DND-41 (cell line): ENCODE data around the gene NUP210L.

ENCODE experiments used
- ATAC-seq: fragments of 200-7000 bp; cut with Tn5 transposase; 3 replicates; pipeline ENCODE4 v1.9.1; 2021; ENCODE audit warnings: low read depth; ENCODE audit not compliant: insufficient read depth
- DNase-seq: peaks from one replicate; pipeline ENCODE4 v3.0.0-alpha.2; 2020
- H2AFZ ChIP-seq: 2 replicates; pipeline ENCODE4 v1.6.0; 2012; ENCODE audit warnings: low read depth, low read length
- H3K27ac ChIP-seq: 2 replicates; pipeline ENCODE4 v1.5.1; 2012; ENCODE audit warnings: low read length, inconsistent platforms
- H3K27me3 ChIP-seq: fragments of 200-600 bp; sonication (generic); 2 replicates; pipeline ENCODE4 v1.6.0; 2012; ENCODE audit warnings: low read length, mild to moderate bottlenecking, inconsistent platforms; ENCODE audit not compliant: insufficient read depth, poor library complexity
- H3K36me3 ChIP-seq: 2 replicates; pipeline ENCODE4 v1.5.1; 2012; ENCODE audit warnings: low read length, inconsistent platforms; ENCODE audit not compliant: insufficient read depth
- H3K4me1 ChIP-seq: 2 replicates; pipeline ENCODE4 v1.5.1; 2012; ENCODE audit warnings: mild to moderate bottlenecking, low read length; ENCODE audit not compliant: insufficient read depth
- H3K4me2 ChIP-seq: 2 replicates; pipeline ENCODE4 v1.6.0; 2012; ENCODE audit warnings: mild to moderate bottlenecking, moderate library complexity, low read length, inconsistent platforms; ENCODE audit not compliant: insufficient read depth
- H3K4me3 ChIP-seq, 2 experiments: fragments of 200-600 bp in 1 of 2; shearing (Covaris generic) in 1 of 2; 2 replicates each; pipeline ENCODE4 v1.5.1; 2012 to 2016; ENCODE audit warnings: inconsistent platforms in 2 of 2, low read length in 2 of 2, mild to moderate bottlenecking in 2 of 2, low read depth in 1 of 2, moderate library complexity in 1 of 2
- H3K79me2 ChIP-seq: 2 replicates; pipeline ENCODE4 v1.6.0; 2012; ENCODE audit warnings: low read length, inconsistent platforms; ENCODE audit not compliant: insufficient read depth
- H3K9ac ChIP-seq: 2 replicates; pipeline ENCODE4 v1.6.0; 2012; ENCODE audit warnings: low read depth, mild to moderate bottlenecking, inconsistent platforms, low read length, moderate library complexity
- H3K9me3 ChIP-seq: 2 replicates; pipeline ENCODE4 v1.5.1; 2012; ENCODE audit warnings: low read length, moderate library complexity, mild to moderate bottlenecking, inconsistent platforms; ENCODE audit not compliant: insufficient read depth, severe bottlenecking
- H4K20me1 ChIP-seq: 2 replicates; pipeline ENCODE4 v1.6.0; 2012; ENCODE audit warnings: low read length; ENCODE audit not compliant: insufficient read depth
- EZH2 ChIP-seq: IDR thresholded peaks from 3 replicates; pipeline ENCODE4 v1.6.1; 2012; ENCODE audit warnings: borderline replicate concordance, low read depth, mild to moderate bottlenecking, moderate library complexity, low read length, inconsistent platforms; ENCODE audit not compliant: severe bottlenecking
- TF ChIP-seq, protein P1 (sequence below): IDR thresholded peaks from 2 replicates; pipeline ENCODE4 v1.5.1; 2012; ENCODE audit warnings: borderline replicate concordance, low read length, moderate library complexity, mild to moderate bottlenecking; ENCODE audit not compliant: poor library complexity, severe bottlenecking; ENCODE audit errors: extremely low read depth

Gene NUP210L

DNA sequence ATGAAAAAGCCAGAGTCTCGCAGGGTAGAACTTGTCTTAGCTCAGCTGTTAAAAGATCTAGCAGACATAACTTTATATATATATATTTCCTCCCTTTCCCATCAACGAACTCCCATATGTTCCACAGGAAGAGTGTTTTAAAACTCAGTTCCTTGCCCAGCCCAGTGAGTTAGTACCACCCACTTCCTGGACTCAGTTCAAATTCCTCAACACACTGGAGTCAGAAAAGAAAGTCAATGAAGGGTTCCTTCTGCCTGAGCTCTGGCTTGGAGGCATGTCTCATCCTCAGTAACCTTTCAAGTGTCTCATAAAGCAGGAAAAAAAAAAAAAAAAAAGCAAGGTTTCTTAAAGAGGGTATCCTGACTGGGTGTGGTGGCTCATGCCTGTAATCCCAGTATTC is 21.5 kb upstream of the NUP210L start:
- Histone ChIP-seq H3K79me2 (peaks cover 96% of the 10 kb centered on the region), H3K4me1 (peaks cover 42% of the 10 kb centered on the region), H3K27me3 (no peaks in the 10 kb centered on the region), H3K9me3 (no peaks in the 10 kb centered on the region), H3K4me3 (no peak overlapping the region), H4K20me1 (peaks cover 86% of the 10 kb centered on the region), H3K4me2 (peak overlapping the region; percentile 26; the same call in 1 of the 2 replicates), H3K9ac (no peak overlapping the region), H3K27ac (no peak overlapping the region), H2AFZ (no peak overlapping the region), H3K36me3 (peaks cover 91% of the 10 kb centered on the region)
- peak; percentile 56; the same call in 1 of the 3 replicates for ATAC-seq
- no peak for DNase-seq
- TF ChIP-seq, protein P1, sequence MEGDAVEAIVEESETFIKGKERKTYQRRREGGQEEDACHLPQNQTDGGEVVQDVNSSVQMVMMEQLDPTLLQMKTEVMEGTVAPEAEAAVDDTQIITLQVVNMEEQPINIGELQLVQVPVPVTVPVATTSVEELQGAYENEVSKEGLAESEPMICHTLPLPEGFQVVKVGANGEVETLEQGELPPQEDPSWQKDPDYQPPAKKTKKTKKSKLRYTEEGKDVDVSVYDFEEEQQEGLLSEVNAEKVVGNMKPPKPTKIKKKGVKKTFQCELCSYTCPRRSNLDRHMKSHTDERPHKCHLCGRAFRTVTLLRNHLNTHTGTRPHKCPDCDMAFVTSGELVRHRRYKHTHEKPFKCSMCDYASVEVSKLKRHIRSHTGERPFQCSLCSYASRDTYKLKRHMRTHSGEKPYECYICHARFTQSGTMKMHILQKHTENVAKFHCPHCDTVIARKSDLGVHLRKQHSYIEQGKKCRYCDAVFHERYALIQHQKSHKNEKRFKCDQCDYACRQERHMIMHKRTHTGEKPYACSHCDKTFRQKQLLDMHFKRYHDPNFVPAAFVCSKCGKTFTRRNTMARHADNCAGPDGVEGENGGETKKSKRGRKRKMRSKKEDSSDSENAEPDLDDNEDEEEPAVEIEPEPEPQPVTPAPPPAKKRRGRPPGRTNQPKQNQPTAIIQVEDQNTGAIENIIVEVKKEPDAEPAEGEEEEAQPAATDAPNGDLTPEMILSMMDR, result no peak
- no peak for TF ChIP-seq EZH2

DNA sequence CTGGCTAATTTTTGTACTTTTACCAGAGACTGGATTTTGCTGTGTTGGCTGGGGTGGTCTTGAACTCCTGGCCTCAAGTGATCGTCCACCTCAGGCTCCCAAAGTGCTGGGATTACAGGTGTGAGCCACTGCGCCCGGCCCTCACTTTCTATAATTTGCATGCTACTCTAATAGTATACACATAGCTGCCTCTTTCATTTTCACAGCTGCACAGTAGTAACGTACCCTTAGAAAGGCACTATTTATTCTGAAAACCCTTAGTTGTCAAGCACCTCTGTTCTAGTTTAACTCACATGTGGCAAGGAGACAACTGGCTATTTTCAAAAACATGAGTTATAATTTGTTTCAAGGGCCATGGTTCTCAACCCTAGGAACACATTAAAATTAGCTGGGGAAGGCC is 19.8 kb upstream of the NUP210L start:
- Histone ChIP-seq H3K79me2 (peaks cover 89% of the 10 kb centered on the region), H3K9me3 (no peaks in the 10 kb centered on the region), H3K9ac (no peak overlapping the region), H3K4me1 (peaks cover 26% of the 10 kb centered on the region), H3K27ac (no peak overlapping the region), H3K27me3 (no peaks in the 10 kb centered on the region), H3K4me3 (no peak overlapping the region), H4K20me1 (peaks cover 73% of the 10 kb centered on the region), H3K36me3 (peaks cover 94% of the 10 kb centered on the region), H3K4me2 (no peak overlapping the region), H2AFZ (no peak overlapping the region)
- ATAC-seq (no peak), DNase-seq (no peak)
- TF ChIP-seq EZH2, result no peak
- TF ChIP-seq, protein P1, result no peak

DNA sequence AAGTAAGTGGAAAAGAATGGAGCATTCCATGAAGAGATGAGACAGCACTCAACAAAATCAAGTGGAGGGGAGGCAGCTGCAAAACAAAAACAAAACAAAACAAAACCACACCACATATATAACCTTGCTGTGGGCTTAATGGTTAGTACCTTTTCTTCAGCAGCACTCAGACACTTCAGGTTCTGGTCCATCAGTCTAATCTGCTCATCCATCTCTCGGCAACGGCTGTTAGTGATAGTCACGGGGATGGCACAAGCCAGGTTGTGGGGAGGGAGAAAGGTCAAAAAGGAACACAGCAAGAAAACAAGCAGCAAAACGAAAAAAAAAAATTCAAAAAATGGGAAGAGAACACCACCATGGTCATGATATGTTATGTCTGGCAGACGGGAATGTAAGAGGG is 17.0 kb upstream of the NUP210L start:
- Histone ChIP-seq H3K9me3 (no peaks in the 10 kb centered on the region), H3K4me2 (no peak overlapping the region), H3K27me3 (no peaks in the 10 kb centered on the region), H3K9ac (no peak overlapping the region), H3K36me3 (peaks cover 91% of the 10 kb centered on the region), H3K4me1 (no peaks in the 10 kb centered on the region; the same call in 1 of the 2 replicates), H3K4me3 (no peak overlapping the region), H3K79me2 (peaks cover 74% of the 10 kb centered on the region), H3K27ac (no peak overlapping the region), H2AFZ (no peak overlapping the region), H4K20me1 (peaks cover 47% of the 10 kb centered on the region)
- ATAC-seq (no peak), DNase-seq (no peak)
- no peak for TF ChIP-seq EZH2
- TF ChIP-seq, protein P1, result no peak

DNA sequence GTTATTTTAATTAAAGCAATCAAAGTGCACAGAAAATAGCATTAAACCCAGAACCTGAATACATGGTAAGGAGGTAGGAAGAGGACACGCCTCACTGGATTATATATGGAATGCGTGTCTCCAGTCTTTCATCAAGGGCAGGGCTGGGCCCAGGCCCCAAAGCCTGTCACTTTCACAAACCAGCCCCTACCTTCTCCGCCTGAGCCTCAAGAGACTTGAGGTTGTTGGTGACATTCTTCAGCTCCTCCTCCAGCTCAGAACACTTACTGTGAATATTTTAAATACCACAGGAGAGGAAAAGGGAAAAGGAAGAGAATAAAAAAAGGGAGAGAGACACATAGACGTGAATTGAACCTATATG is 16.3 kb upstream of the NUP210L start:
- peaks cover 40% of the 10 kb centered on the region for H4K20me1 ChIP-seq
- no peak overlapping the region for H3K9ac ChIP-seq
- TF ChIP-seq, protein P1, result no peak
- TF ChIP-seq EZH2, result no peak
- no peak overlapping the region for H3K27ac ChIP-seq
- ATAC-seq (no peak), DNase-seq (no peak)
- H3K4me2 ChIP-seq, result no peak overlapping the region
- H3K4me3 ChIP-seq, result no peak overlapping the region
- H3K27me3 ChIP-seq, result no peaks in the 10 kb centered on the region
- H3K79me2 ChIP-seq, result peaks cover 70% of the 10 kb centered on the region
- H2AFZ ChIP-seq, result no peak overlapping the region
- no peaks in the 10 kb centered on the region for H3K9me3 ChIP-seq
- H3K36me3 ChIP-seq, result peaks cover 91% of the 10 kb centered on the region
- no peaks in the 10 kb centered on the region for H3K4me1 ChIP-seq
